ENCODE data around the gene ADGRL1.
"Not testable (repeated sequence)": the region's sequence is repeated elsewhere in the genome, so short reads cannot be mapped to it uniquely, and the experiment has no call there.

Gene ADGRL1

DNA sequence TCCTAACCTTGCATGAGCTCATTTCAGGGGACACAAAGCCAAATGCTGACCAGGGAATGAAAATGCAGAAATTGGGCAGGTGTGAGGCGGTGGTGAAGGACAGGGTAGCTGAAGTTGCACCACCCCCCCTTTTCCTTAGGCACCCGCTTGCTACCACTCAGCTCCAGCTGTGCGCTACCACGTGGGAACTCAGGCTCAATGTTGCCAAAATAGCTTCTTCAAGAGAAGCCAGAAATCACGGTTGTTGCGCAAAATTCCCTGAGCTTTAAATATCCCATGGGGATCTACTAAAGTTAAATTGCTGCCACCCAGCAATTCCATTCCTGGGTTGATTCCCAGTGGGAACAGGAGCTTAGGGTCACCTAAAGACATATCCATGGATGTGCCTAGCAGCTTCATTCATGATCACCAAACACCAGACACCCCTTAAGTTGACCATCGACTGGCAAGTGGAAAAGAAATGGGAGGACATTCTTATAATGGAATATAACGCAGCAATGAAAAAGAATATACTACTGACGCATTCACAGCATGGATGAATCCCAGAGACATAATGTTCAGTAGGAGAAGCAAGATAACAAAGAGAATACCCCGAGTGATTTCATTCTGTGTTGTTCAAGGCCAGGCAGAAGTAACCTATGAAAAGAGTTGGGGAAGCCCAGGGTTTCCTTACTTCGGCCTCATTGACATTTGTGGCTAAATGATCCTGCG is 12.8 kb upstream of the ADGRL1 start:
- in situ Hi-C loops (cut with MboI; ENCODE audit: low sequenced_read_pairs): no loop called here

DNA sequence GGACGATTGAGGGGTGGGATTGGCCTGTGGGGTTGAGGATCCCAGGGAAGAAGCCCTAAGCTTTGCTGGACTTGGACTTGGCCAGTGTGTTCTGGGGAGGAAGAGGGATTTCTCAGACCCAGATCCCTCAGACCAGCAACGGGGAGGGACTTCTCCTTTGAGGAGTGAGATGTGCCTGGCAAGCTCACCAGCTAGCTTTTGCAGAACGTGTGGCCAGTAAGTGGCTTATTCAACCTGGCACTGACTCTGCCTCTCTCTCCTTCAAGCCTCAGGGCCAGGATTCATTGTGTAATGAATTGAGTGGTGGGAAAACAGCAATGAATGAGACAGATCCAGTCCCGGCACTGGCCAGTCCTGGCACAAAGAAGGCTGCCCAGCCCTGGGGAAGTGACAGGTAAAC is 11.9 kb upstream of the ADGRL1 start:
- in situ Hi-C loops (cut with MboI; ENCODE audit: low sequenced_read_pairs): not testable (repeated sequence)

DNA sequence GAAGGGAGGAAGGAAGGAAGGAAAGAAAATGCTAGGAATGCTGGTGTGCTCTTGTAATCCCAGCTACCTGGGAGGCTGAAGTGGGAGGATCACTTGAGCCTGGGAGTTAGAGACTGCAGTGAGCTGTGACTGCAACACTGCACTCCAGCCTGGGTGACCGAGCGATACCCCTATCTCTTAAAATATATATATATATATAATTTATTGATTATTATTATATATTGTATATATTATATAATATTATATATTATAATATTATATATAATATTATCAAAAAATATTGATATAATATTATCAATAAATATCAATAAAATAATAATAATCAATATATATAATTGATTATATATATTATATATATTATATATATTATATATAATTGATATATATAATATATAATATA is 8.6 kb upstream of the ADGRL1 start:
- in situ Hi-C loops (cut with MboI; ENCODE audit: low sequenced_read_pairs): no loop called here

GRCh38 chr19:14210182-14210581 is 4.2 kb upstream of the ADGRL1 start:
- in situ Hi-C loops (cut with MboI; ENCODE audit: low sequenced_read_pairs): not testable (repeated sequence)

DNA sequence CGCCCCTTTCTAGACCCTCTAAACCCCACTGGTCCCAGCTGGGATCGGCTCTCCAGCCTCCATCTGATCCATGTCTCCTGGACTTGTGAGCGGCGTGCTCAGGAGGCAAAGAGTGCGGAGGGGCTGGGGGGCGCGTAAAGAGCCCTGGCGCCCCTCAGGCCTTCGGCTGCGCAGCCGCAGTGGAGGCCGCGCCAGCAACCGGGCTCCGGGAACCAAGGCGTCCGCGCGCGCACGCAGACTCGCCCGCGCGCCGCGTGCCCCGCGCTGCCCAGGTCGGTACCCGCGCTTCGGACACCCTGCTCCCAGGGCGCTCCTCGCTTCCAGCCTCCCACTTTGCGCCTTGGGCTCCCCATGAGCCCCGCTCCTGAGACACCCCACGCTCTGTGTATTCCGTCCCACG is 3.4 kb upstream of the ADGRL1 start:
- in situ Hi-C loops (cut with MboI; ENCODE audit: low sequenced_read_pairs): not testable (repeated sequence)

DNA sequence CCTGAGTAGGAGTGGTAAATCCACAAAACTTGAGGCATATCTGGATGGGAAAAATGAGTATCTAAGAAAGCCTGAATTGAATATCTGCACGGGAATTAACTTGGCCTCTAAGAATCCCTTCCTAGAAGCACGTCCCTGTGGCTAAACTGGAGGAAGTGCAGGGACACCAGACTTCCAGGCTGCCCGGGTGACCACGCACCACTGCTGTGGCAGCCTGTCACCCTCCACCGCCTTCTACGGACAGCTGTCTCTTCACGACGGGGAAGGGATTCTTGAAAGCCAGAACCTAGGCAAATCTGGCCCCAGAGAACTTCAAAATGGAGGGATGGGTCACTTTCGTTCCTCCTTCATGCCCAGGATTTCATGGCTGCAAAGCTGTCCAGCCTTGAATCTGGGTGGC is 2.5 kb upstream of the ADGRL1 start:
- in situ Hi-C loops (cut with MboI; ENCODE audit: low sequenced_read_pairs): not testable (repeated sequence)

- in situ Hi-C loops (cut with MboI; ENCODE audit: low sequenced_read_pairs): not testable (repeated sequence)
Observed at GRCh38 chr19:14207796-14208195, 1.8 kb upstream of the ADGRL1 start.

GRCh38 chr19:14206737-14207726 is 1.1 kb upstream of the ADGRL1 start:
- in situ Hi-C loops (cut with MboI; ENCODE audit: low sequenced_read_pairs): not testable (repeated sequence)

GRCh38 chr19:14206308-14206707 is 339 bp upstream of the ADGRL1 start:
- in situ Hi-C loops (cut with MboI; ENCODE audit: low sequenced_read_pairs): not testable (repeated sequence)

GRCh38 chr19:14204676-14205451 is 1.1 kb downstream of the ADGRL1 start:
- in situ Hi-C loops (cut with MboI; ENCODE audit: low sequenced_read_pairs): not testable (repeated sequence)

DNA sequence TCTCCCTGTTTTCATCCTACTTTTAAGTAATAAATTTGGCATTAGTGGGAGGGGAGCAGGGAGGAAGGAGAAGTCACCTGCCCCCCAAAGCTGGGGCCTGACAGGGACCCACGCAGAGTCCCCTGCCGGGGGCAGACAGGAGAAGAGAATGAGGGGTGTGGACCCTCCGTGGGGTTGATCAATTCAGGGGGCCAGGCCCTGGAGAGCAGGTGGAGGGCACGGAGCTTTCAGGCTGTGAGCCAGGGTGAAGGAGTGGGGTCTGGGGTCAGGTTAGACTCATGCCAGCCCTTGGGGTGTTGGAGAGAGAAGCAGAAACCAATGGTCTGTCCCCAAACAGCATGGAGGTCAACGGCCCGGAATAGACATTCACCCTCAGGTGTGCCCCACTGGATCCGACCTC is 1.8 kb downstream of the ADGRL1 start:
- in situ Hi-C loops (cut with MboI; ENCODE audit: low sequenced_read_pairs): not testable (repeated sequence)

- in situ Hi-C loops (cut with MboI; ENCODE audit: low sequenced_read_pairs): not testable (repeated sequence)
Observed at GRCh38 chr19:14203788-14204187, 2.2 kb downstream of the ADGRL1 start.

DNA sequence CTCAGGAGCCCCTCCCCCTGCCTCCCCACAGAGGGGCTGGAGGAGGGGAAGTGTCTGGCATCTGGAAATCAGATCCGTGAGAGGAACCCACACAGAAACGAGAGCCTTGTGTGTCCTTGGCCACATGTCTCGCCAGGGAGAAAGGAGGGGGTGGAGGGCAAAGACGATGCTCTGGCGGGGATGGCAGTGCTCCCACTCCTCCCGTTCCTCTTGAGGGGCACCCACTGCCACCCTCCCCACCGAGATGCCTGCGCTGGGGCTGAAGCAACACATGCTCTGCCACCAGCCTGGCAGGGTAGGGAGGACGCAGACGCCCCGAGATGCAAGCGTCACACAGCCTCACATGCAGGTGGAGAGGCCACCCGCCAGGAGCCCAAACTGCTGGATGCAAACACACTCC is 2.8 kb downstream of the ADGRL1 start:
- in situ Hi-C loops (cut with MboI; ENCODE audit: low sequenced_read_pairs): no loop called here

DNA sequence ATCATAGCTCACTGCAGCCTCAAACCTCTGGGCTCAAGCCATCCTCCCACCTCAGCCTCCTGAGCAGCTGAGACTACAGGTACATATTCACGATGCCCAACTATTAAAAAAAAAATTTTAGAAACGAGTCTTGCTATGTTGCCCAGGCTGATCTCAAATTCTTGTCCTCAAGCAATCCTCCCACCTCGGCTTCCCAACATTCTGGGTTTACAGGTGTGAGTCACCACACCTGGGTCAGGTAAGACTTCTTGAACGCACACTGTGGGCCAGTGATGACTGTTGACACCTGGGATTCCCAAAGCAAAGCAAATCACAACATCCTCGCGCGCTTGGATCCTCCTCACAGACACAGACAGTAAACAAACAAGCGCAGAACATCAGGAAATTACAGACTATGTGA is 4.5 kb downstream of the ADGRL1 start:
- in situ Hi-C loops (cut with MboI; ENCODE audit: low sequenced_read_pairs): not testable (repeated sequence)

GRCh38 chr19:14200147-14200841 is 5.7 kb downstream of the ADGRL1 start:
- in situ Hi-C loops (cut with MboI; ENCODE audit: low sequenced_read_pairs): not testable (repeated sequence)

DNA sequence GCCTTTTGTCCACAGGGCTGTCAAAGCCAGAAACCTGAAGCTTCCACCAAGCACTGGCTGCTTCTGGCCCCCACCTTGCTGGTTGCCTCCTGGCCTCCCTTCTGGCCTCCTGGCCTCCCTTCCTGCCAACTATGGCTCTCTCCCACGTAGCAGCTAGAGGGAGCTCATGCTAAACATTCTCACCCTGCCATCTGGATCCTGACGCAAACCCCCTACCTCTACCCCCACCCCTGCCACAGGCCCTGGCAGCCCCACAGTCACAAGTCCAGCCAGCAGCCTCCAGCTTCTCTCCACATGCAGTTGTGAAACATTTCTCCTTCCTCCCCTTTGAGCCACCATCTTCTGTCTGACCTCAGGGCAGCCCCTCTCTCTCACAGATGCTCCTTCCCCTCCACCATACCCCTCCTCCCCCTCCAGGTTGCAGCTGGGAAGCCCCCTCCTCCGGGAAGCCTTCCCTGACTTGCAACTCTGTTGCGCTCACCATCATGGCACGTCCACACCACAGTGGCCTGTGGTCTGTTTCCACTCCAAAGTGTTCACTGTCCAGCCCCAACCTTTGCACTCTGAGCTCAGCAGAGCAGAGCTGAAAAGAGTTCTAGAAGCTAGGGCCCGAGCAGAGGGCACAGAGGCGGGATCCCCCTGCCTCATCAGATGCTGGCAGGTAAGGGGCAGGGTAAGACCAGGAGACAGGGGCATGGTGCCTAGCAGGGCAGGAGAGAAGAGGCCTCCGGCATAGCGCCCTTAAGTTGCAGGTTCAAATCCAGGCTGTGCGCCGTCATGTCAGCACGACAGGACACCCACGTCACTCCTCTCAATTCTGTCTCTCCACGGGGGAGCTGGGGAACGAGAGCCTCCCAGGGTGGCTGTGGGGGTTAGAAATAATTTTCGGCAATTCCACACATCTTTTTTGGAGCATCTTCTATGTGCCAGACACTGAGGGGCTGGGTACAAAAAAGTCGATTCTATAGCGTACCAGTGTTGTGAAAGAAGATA is 7.3 kb downstream of the ADGRL1 start:
- in situ Hi-C loops (cut with MboI; ENCODE audit: low sequenced_read_pairs): loop anchor here (10.0 kb wide), 2 partner anchors 146 to 286 kb away; no protein-coding TSS in a partner anchor

DNA sequence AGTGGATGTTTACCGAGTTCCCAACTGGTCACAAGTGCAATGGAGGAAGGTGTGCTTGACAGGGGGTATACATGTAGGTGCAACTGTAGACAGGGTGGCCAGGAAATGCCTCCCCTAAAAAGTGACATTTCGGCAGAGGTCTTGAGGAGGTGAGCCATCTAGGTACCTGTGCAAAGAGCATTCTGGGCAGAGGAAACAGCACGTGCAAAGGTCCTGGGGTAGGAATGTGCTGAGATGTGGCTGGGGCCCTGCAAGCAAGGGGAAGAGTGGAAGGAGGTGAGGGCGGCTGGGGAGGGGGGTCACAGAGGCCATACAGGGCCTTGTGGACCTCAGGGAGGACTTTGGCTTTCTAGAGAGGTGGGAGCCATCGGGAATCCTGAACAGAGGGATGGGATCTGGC is 8.1 kb downstream of the ADGRL1 start:
- in situ Hi-C loops (cut with MboI; ENCODE audit: low sequenced_read_pairs): loop anchor here (10.0 kb wide), 2 partner anchors 147 to 287 kb away; no protein-coding TSS in a partner anchor

- in situ Hi-C loops (cut with MboI; ENCODE audit: low sequenced_read_pairs): loop anchor here (10.0 kb wide), 2 partner anchors 148 to 288 kb away; no protein-coding TSS in a partner anchor
Observed at GRCh38 chr19:14197288-14197687, 8.7 kb downstream of the ADGRL1 start.

GRCh38 chr19:14196105-14196504 is 9.9 kb downstream of the ADGRL1 start:
- in situ Hi-C loops (cut with MboI; ENCODE audit: low sequenced_read_pairs): loop anchor here (10.0 kb wide), 2 partner anchors 149 to 289 kb away; no protein-coding TSS in a partner anchor

Data from HL-60/S4 (cell line).